GM12892 (cell line): Measurements from ENCODE around the gene CDK18.
"Not testable (repeated sequence)": the region's sequence is repeated elsewhere in the genome, so short reads cannot be mapped to it uniquely, and the experiment has no call there.

Source experiments
- DNase-seq: peaks from one replicate; pipeline ENCODE4 v3.0.0; 2011; ENCODE audit not compliant: insufficient read length
- FAIRE-seq: peaks from 2 replicates; lab custom pipeline; 2011; peaks lifted over from hg19 to GRCh38; lab: Jason Lieb, UNC
- POLR2A ChIP-seq: IDR thresholded peaks from 2 replicates; pipeline ENCODE4 v1.6.1; 2011; ENCODE audit warnings: low read depth, low read length, control low read depth
- POLR2AphosphoS5 ChIP-seq: IDR thresholded peaks from 2 replicates; pipeline ENCODE4 v1.6.1; 2011; ENCODE audit warnings: low read depth, low read length, control low read depth
- TAF1 ChIP-seq: IDR thresholded peaks from 2 replicates; pipeline ENCODE4 v1.6.1; 2011; ENCODE audit warnings: low read depth, mild to moderate bottlenecking, control low read depth, low read length, borderline replicate concordance

The CDK18 gene

DNA sequence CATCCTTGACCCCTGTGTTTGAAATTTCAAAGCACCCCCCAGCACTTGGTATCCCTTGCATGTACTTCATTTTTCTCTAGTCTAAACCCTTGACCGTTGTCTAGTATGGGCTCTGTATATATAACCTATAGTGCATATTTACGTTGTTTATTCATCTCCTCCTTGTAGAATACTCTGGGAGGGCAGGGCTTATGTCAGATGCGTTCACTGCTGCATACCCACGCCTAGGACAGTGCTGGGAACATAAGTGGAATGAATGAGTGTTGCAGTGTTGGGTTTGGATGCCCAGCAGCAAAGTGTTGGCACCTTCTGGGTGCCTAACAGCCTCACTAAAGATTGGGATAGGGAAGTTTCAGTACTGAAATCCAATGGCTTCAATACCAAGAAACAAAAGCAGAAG is 31.0 kb upstream of the CDK18 start:
- no peak for FAIRE-seq
- DNase-seq, result no peak
- no peak for TF ChIP-seq TAF1
- no peak for TF ChIP-seq POLR2AphosphoS5
- no peak for TF ChIP-seq POLR2A

DNA sequence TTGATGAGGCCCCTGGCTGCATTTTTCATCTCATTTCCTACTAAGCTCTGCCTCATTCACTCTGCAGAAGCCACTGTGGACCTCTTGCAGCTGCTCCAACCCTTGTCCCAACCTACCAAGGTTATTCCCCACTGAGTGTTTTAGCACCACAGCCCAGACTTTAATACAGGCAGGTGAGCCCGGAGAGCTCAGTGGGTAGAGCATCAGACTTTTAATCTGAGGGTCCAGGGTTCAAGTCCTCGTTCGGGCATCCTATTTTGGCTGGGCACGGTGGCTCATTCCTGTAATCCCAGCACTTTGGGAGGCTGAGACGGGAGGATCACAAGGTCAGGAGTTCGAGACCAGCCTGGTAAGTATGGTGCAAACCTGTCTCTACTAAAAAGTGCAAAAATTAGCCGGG is 30.5 kb upstream of the CDK18 start:
- DNase-seq, result no peak
- no peak for TF ChIP-seq POLR2AphosphoS5
- TF ChIP-seq POLR2A, result no peak
- no peak for TF ChIP-seq TAF1
- FAIRE-seq, result no peak

DNA sequence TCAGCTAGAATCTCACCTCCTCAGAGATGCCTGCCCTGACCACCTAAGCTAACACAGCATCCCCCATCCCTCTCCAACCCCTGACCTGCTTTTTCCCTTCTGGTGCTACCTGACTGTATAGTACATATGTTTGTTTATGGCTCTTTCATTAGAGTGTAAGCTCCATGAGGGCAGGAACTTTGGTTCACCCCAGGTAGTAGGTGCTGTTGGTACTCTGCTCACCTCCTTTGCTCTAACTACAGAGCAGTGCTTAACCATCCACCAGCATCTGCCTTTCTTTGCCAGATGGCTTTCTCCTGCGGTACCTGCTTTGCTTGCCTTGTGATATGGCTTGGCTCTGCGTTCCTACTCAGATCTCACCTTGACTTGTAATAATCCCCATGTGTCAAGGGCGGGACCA is 29.9 kb upstream of the CDK18 start:
- DNase-seq (no peak), FAIRE-seq (no peak)
- TF ChIP-seq TAF1 (no peak), POLR2AphosphoS5 (no peak), POLR2A (no peak)

DNA sequence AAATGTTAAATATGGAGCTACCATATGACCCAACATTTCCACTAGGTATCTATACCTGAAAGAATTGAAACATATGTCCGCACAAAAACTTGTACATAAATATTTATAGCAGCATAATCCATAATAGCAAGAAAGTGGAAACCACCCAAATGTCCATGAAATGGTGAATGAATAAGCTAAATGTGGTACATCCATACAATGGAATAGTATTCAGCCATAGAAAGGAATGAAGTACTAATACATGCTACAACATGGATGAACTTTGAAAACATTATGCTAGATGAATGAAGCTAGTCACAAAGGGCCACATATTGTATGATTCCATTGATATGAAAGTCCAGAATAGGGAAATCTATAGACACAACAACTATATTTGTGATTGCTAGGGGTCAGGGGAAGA is 28.6 kb upstream of the CDK18 start:
- no peak for FAIRE-seq
- TF ChIP-seq TAF1 (no peak), POLR2A (no peak), POLR2AphosphoS5 (no peak)
- no peak for DNase-seq

DNA sequence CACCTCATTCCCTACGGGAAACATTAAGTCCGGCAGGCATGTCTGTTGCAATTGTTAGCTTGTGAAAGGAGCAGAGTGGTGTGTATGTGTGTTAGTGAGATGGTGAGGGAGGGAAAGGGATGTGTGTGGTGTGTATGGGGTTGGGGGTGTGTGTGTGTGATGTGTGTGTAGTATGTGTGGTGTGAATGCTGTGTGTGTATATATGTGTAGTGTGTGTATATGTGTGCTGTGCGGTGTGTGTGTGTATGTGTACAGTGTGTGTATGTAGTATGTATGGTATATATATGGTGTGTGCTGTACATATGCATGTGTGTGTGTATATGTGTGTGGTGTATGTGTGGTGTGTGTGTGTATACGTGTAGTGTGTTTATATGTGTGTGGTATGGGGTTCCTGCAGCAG is 27.8 kb upstream of the CDK18 start:
- TF ChIP-seq POLR2A (no peak), TAF1 (no peak), POLR2AphosphoS5 (no peak)
- peak; percentile 54 for FAIRE-seq

DNA sequence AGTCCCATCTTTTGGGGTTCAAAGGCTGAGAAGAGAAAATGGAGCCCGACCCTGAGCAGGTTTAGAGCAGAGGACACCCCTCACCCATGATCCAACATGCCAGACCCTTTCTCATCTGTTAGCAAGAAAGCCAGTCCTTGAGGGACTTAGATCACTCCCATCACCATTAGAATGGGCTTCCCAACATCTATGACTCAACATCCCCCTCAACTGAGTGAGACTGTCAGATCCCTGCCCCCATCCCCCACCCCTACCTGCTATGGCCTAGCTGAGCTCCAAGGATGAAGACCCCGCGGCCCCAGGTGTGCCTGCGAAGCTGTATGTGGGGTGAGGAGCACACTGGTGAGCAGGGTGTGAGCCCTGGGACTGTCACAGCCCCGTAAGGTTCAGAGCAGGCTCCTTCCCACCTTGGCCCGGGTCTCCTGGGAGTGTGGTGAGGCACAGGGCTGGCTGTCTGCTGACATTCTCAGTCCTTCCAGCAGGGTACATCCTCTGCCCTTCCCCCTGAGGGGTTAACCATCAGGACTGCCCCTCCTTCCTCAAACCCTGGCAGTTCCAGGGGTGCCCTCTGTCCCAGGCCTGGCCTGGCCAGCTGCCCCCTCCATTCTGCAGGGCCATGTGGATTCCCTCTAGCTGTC is 27.2 kb upstream of the CDK18 start:
- FAIRE-seq (no peak), DNase-seq (no peak)
- no peak for TF ChIP-seq POLR2A
- no peak for TF ChIP-seq TAF1

More for the DNA sequence above, 27.8 kb upstream of the CDK18 start:
- no peak for DNase-seq

DNA sequence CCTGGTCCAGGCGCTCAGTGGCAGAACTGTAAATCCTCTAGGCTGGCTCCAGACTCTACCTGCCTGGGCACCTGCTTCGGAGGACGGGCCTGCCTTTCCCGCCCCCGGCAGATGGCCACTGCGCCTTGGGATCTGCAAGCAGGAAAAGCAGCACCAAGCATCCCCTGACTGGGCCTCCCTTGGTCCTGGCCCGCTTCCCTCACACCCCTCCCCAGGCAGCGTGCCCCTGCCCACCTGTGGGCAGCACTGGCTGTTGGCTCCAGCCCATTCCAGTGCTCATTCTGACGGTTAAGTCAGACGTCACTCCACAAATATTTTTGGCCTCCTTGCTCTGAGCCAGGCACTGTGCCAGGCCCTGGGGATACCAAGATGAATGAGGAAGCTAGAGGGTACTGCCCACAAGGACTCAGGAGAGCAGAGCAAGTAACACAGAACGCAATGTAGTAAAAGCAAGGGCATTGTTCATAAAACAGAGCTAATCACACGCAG is 26.7 kb upstream of the CDK18 start:
- TF ChIP-seq TAF1, result no peak
- TF ChIP-seq POLR2AphosphoS5, result no peak
- no peak for FAIRE-seq
- no peak for DNase-seq

DNA sequence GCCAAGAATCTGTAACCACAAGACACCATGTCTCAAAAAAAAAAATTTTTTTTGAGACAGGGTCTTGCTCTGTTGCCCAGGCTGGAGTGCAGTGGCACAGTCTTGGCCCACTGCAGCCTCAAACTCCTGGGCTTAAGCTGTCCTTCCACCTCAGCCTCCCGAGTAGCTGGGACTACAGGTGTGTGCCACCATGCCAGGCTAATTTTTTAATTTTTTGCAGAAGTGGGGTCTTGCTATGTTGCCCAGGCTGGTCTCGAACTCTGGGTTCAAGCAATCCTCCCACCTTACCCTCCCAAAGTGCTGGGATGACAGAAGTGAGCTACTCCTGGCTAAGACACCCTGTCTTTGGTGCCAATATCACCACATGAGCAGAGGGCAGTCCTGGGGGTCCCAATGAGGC is 25.5 kb upstream of the CDK18 start:
- DNase-seq, FAIRE-seq: not testable (repeated sequence)

DNA sequence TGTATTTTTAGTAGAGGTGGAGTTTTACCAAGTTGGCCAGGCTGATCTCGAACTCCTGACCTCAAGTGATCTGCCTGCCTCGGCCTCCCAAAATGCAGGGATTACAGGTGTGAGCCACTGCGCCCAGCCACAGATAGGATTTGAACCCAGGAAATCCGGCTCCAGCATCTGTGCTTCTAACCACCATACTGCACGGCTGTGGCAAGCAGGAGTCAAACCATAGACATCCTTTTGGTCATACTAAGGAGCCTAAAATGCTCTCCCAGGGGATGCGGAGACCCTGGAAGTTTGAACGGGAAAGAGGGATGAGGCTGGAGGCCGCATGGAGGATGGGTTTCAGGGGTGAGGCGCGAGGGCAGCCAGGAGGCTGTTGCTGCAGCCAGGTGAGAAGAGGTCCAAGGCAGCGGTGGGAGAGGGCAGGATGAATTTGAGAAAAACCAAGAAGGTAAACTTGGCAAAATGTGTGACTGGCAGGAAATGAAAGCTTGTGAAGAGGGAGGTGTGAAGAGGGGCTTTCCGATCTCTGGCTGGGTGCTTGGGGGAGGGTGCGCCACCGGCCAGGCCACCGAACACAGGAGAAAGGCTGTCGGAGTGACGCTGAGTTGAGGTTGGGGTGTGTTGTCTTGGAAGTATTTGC is 24.0 kb upstream of the CDK18 start:
- DNase-seq (no peak), FAIRE-seq (no peak)
- TF ChIP-seq TAF1 (no peak), POLR2A (no peak), POLR2AphosphoS5 (no peak)

DNA sequence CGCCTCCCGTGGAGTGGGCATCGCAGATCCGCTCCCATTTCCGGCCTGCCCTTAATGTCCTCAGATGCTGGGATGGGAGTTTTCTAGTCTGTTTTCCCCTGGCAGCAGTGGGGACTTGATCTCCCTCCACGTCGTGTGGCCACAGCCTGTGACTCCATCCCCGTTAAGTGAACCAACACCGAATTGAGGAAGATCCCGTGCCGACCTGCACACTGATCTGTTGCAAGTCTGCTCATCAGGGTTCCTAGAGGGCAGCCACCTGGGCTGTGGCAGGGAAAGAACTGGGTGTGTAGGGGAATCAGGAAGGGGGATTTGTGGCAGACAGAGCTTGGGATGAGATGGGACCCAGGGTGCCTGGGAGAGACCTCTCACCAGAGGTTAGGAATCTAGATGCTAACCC is 23.3 kb upstream of the CDK18 start:
- DNase-seq, result no peak
- TF ChIP-seq POLR2AphosphoS5, result no peak
- no peak for TF ChIP-seq POLR2A
- TF ChIP-seq TAF1, result no peak
- no peak for FAIRE-seq

DNA sequence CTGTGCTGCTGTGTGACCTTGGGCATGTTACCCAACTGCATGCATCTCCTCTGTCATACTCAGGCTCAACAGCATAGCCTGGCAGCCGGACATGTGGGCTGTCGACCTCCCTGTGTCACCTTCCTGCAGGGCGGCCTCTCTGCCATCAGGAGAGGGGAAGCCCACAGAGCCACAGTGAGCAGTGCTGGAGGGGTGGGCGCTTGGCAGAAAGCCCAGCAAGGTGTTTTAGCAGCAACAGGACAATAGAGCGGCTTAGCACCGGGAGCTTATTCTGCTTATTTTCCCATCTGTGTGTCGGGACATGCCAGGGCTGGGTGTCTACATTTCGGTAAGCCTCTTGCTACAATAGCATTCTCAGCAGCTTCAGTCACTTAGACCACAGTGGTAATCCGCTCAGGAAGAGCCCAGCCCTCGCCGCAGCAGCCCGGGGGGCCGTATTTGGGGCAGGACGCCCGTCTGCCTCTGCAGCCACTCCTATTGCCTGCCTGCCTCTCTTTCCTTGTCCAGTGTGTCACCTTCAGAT is 22.8 kb upstream of the CDK18 start:
- FAIRE-seq (no peak), DNase-seq (no peak)
- TF ChIP-seq POLR2AphosphoS5 (no peak), TAF1 (no peak), POLR2A (no peak)

DNA sequence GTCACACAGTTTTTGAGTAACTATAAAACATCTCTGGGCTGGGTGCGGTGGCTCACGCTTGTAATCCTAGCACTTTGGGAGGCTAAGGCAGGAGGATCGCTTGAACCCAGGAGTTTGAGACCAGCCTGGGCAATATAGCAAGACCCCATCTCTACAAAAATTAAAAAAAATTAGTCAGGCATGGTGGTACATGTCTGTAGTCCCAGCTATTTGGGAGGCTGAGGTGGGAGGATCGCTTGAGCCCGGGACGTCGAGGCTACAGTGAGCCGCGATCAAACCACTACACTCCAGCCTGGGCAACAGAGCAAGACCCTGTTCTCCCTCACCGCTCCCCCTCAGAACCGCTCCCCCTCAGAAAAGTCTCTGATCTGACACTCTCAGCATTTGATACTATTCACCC is 21.9 kb upstream of the CDK18 start:
- not testable (repeated sequence) for DNase-seq, FAIRE-seq

DNA sequence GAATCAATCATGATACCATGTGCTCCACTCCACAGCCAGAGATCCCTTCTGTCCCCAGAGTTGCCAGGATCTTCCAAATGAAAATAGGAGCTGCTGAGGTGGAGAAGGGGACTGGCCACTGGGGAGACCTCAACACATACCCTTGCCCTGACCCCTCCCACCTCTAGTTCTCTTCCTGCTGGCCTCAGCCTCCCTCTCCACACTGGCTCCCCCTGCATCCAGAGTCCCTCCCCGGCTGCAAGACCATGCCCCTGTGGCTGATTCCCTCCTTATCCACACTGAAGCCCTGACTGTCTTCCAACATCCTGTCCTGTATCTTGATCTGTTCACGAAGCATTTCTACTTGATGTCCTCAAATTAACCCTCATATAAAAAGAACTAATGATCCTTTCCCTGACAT is 21.1 kb upstream of the CDK18 start:
- FAIRE-seq (no peak), DNase-seq (no peak)
- TF ChIP-seq TAF1 (no peak), POLR2A (no peak), POLR2AphosphoS5 (no peak)
